K562 (cell line): ENCODE measurements around the gene MAS1L. TPM values are rescaled to one million over a fixed set of nuclear protein-coding genes. Genes with fewer than 3 reads are reported as not detected.

Experiments
- ATAC-seq: fragments of 200-7000 bp; cut with Tn5 transposase; 3 replicates; pipeline ENCODE4 v1.9.1; 2020; ENCODE audit warnings: moderate library complexity
- BruUV-seq: library from RNA; stranded (reverse); fragments of 400-500 nt; replicated peaks from 2 replicates; lab custom pipeline; 2021; lab: Mats Ljungman, UMichigan
- CTCF ChIA-PET: fragments of 300-600 bp; formaldehyde crosslinking; extraction: SDS; loops from one replicate; lab custom pipeline; 2021; ENCODE audit warnings: low intra/inter-chr PET ratio; lab: Yijun Ruan, JAX
- POLR2A ChIA-PET: fragments of 300-600, 350-650 bp; sonication (Branson Sonifier 250); formaldehyde crosslinking; extraction: SDS; loops from one replicate; lab custom pipeline; 2021; ENCODE audit warnings: antibody characterized with exemption, inconsistent platforms; lab: Yijun Ruan, JAX
- DNase-seq, 4 experiments: peaks; one replicate each; pipeline versions ENCODE4 v3.0.0 to v3.0.0-alpha.2; 2011 to 2018; ENCODE audit warnings: low spot score in 3 of 4, mixed read lengths in 3 of 4; ENCODE audit errors: extremely low read depth in 1 of 4
- FAIRE-seq: peaks from 2 replicates; lab custom pipeline; 2011; peaks lifted over from hg19 to GRCh38; lab: Jason Lieb, UNC
- H2AFZ ChIP-seq: 2 replicates; pipeline ENCODE4 v1.6.0; 2011; ENCODE audit warnings: low read depth, low read length, control low read depth, inconsistent platforms
- H3K27ac ChIP-seq: fragments of 200-600 bp; 3 replicates; pipeline ENCODE4 v1.8.0; 2011; ENCODE audit warnings: low read depth, mild to moderate bottlenecking, control low read depth, inconsistent platforms, low read length, moderate library complexity, mixed read lengths; ENCODE audit errors: extremely low read depth
- H3K27me3 ChIP-seq, 2 experiments: fragments of 300-600 bp in 1 of 2; 2 replicates in 1 of 2; 3 replicates in 1 of 2; pipeline versions ENCODE4 v1.6.0 to v1.8.0; 2011; ENCODE audit warnings: inconsistent platforms in 2 of 2, low read length in 2 of 2, mild to moderate bottlenecking in 1 of 2, mixed read lengths in 1 of 2, moderate library complexity in 1 of 2; ENCODE audit not compliant: control insufficient read depth in 2 of 2, insufficient read depth in 2 of 2
- H3K36me3 ChIP-seq: fragments of 300-600 bp; 3 replicates; pipeline ENCODE4 v1.8.0; 2011; ENCODE audit warnings: mild to moderate bottlenecking, low read length, inconsistent platforms; ENCODE audit not compliant: control insufficient read depth, insufficient read depth
- H3K4me1 ChIP-seq, 2 experiments: fragments of 200-600 bp in 1 of 2; replicated peaks in 1 of 2; 2 replicates in 1 of 2; 3 replicates in 1 of 2; pipeline versions ENCODE4 v1.5.1 to v1.8.0; 2011; ENCODE audit warnings: inconsistent platforms in 2 of 2, low read length in 2 of 2, mild to moderate bottlenecking in 1 of 2, mixed read lengths in 1 of 2, moderate library complexity in 1 of 2; ENCODE audit not compliant: control insufficient read depth in 2 of 2, insufficient read depth in 2 of 2
- H3K4me2 ChIP-seq: 2 replicates; pipeline ENCODE4 v1.6.1; 2011; ENCODE audit warnings: low read length, control low read depth, inconsistent platforms, mixed read lengths; ENCODE audit not compliant: insufficient read depth
- H3K4me3 ChIP-seq: fragments of 200-600 bp; sonication (generic), shearing (Covaris generic); 2 replicates; pipeline ENCODE4 v1.5.1; 2016; ENCODE audit warnings: control low read depth, inconsistent platforms
- H3K79me2 ChIP-seq: fragments of 200-600 bp; 3 replicates; pipeline ENCODE4 v1.8.0; 2011; ENCODE audit warnings: low read length, inconsistent platforms; ENCODE audit not compliant: control insufficient read depth, insufficient read depth
- H3K9ac ChIP-seq, 2 experiments: 2 replicates each; pipeline versions ENCODE4 v1.6.0 to v1.6.1; 2011; ENCODE audit warnings: low read depth in 2 of 2, low read length in 2 of 2, control low read depth in 1 of 2, inconsistent platforms in 1 of 2, mild to moderate bottlenecking in 1 of 2, mixed read lengths in 1 of 2; ENCODE audit not compliant: insufficient read depth in 1 of 2
- H3K9me1 ChIP-seq: one replicate; pipeline ENCODE4 v1.6.0; 2011; ENCODE audit warnings: inconsistent platforms, mild to moderate bottlenecking, low read length, moderate library complexity; ENCODE audit not compliant: control insufficient read depth, insufficient read depth
- H3K9me3 ChIP-seq: replicated peaks from 2 replicates; pipeline ENCODE4 v1.5.1; 2011; ENCODE audit warnings: low read depth, low read length, inconsistent platforms; ENCODE audit not compliant: control insufficient read depth, insufficient read depth
- H4K20me1 ChIP-seq: replicated peaks from 2 replicates; pipeline ENCODE4 v1.6.1; 2011; ENCODE audit warnings: low read length, inconsistent platforms, mixed read lengths; ENCODE audit not compliant: control insufficient read depth, insufficient read depth
- GATA2 ChIP-seq: sonication (generic); formaldehyde crosslinking; IDR thresholded peaks from 2 replicates; pipeline ENCODE4 v1.4.0; 2020; ENCODE audit warnings: mild to moderate bottlenecking, missing genetic modification reagents
- MYC ChIP-seq, 2 experiments: fragments of 250-450 bp in 1 of 2; sonication (Bioruptor Pico) in 1 of 2; IDR thresholded peaks; 2 replicates each; pipeline versions ENCODE4 v1.5.1 to v1.6.1; 2012 to 2021; ENCODE audit warnings: low read depth in 2 of 2, borderline replicate concordance in 1 of 2, improper control_type of control experiment in 1 of 2, low read length in 1 of 2, mild to moderate bottlenecking in 1 of 2, moderate library complexity in 1 of 2
- NELFE ChIP-seq: IDR thresholded peaks from 2 replicates; pipeline ENCODE4 v1.6.1; 2011; ENCODE audit warnings: mild to moderate bottlenecking; ENCODE audit not compliant: insufficient read depth, insufficient read length
- NFIX ChIP-seq: fragments of 250-450 bp; sonication (Bioruptor Pico); IDR thresholded peaks from 2 replicates; pipeline ENCODE4 v1.4.0; 2020; ENCODE audit warnings: low read depth, mild to moderate bottlenecking, moderate library complexity
- NR2C2 ChIP-seq, 2 experiments: fragments of 200-800 bp in 1 of 2; sonication (Bioruptor generic) in 1 of 2; sonication (generic) in 1 of 2; formaldehyde crosslinking in 1 of 2; IDR thresholded peaks; 2 replicates each; pipeline versions ENCODE4 v1.6.1 to v1.8.0; 2016 to 2022; ENCODE audit warnings: mild to moderate bottlenecking in 1 of 2, missing compliant biosample characterization in 1 of 2, missing genetic modification characterization in 1 of 2, missing genetic modification reagents in 1 of 2
- ZMIZ1 ChIP-seq, 2 experiments: fragments of 150-350 bp in 1 of 2; IDR thresholded peaks; 2 replicates each; pipeline ENCODE4 v1.6.1; 2012 to 2016; ENCODE audit warnings: low read depth in 2 of 2, low read length in 2 of 2, mild to moderate bottlenecking in 1 of 2, moderate library complexity in 1 of 2
- ZNF23 ChIP-seq: fragments of 250-450 bp; sonication (Bioruptor Pico); IDR thresholded peaks from 2 replicates; pipeline ENCODE4 v1.4.0; 2020; ENCODE audit warnings: mild to moderate bottlenecking
- ZNF668 ChIP-seq: fragments of 250-450 bp; sonication (Bioruptor Pico); IDR thresholded peaks from 2 replicates; pipeline ENCODE4 v1.8.0; 2022; ENCODE audit warnings: mild to moderate bottlenecking, inconsistent platforms
- WGBS: fragments of 100-300 bp; shearing (Covaris generic); methylation state at CpG from one replicate; pipeline ENCODE4 v1.1.6; 2016; ENCODE audit warnings: low coverage, mixed read lengths; ENCODE audit not compliant: insufficient coverage; ENCODE audit errors: missing lambda C conversion rate; 5-methylcytosine and 5-hydroxymethylcytosine counted together
- in situ Hi-C: fragments of 300-500 bp; cut with MboI; formaldehyde crosslinking; loops from 4 replicates; pipeline ENCODE4 v1.15.0; 2018; ENCODE audit warnings: inconsistent platforms, mixed read lengths
- intact Hi-C: fragments of 100-400 bp; cut with micrococcal nuclease; formaldehyde crosslinking; loops from 2 replicates; pipeline ENCODE4 v1.14.2; 2022
- polyA plus RNA-seq, 8 experiments: library from polyadenylated mRNA; depleted of rRNA in 4 of 8; stranded (reverse) in 5 of 8; unstranded in 3 of 8; fragments of >200 nt; fragmentation: Nextera tagmentation in 2 of 8; fragmentation: Illumina TruSeq in 1 of 8; extraction: Ambion mirVana in 2 of 8; extraction: Trizol in 1 of 8; gene quantifications; 2 replicates each; pipeline versions ENCODE4 v1.2.1 to v1.2.3, GENCODE V29; 2011 to 2014; ENCODE audit warnings: inconsistent platforms in 1 of 8, missing spikeins in 1 of 8
- total RNA-seq, 7 experiments: library from RNA; depleted of rRNA in 6 of 7; stranded (reverse); fragments of >200 nt in 6 of 7; fragmentation: Illumina TruSeq in 2 of 7; extraction: Trizol in 2 of 7; gene quantifications; 2 replicates each; pipeline versions ENCODE4 v1.2.1 to v1.2.3, GENCODE V29; 2011 to 2021; ENCODE audit warnings: low replicate concordance in 1 of 7

MAS1L gene
- total and polyA plus RNA-seq, 9 of the 15 experiments (the other 6 are each of a cell fraction or from before 2014, with no cell fraction given) = not detected

GRCh38 chr6:29465801-29466200 is 22.0 kb downstream of the MAS1L start:
- Histone ChIP-seq H3K4me3 (no peak overlapping the region), H3K9me3 (no peaks in the 10 kb centered on the region), H3K27me3 (0 out of 5 replicates have a peak, but pooled peaks cover 0 to 2% of the 10 kb centered on the region in 2 experiments), H2AFZ (no peak overlapping the region), H3K27ac (no peak overlapping the region), H3K9ac (no peak overlapping the region), H4K20me1 (no peaks in the 10 kb centered on the region), H3K36me3 (no peaks in the 10 kb centered on the region)
- FAIRE-seq = no peak
- in situ Hi-C loops = no loop called here
- CTCF ChIA-PET = no interaction called here
- POLR2A ChIA-PET = no interaction called here
- WGBS = 2% methylated on average over 2 of the region's 2 CpGs
- BruUV-seq = no TSS peak
- intact Hi-C loops = no loop called here
- no peak for DNase-seq
- no peak for ATAC-seq
- TF ChIP-seq NFIX (no peak), ZNF23 (CRISPR knock-in tag) (no peak), ZMIZ1 (IDR thresholded peaks at IDR 0.05; ENCODE audit: low read depth in 2 of 2, low read length in 2 of 2) (no peak), NR2C2 (CRISPR knock-in tag; IDR thresholded peaks at IDR 0.05) (no peak), NR2C2 (tag; IDR thresholded peaks at IDR 0.05) (no peak), GATA2 (CRISPR knock-in tag) (no peak), MYC (IDR thresholded peaks at IDR 0.05; ENCODE audit: low read depth, low read length) (no peak), MYC (CRISPR knock-in tag; IDR thresholded peaks at IDR 0.05; ENCODE audit: borderline replicate concordance, low read depth) (no peak), ZNF668 (CRISPR knock-in tag) (no peak), NELFE (no peak)
- TF ChIP-seq, all 486 proteins: peak for 0
- H3K9me1 ChIP-seq = no peaks in the 10 kb centered on the region
- no peak overlapping the region for H3K4me2 ChIP-seq
- H3K79me2 ChIP-seq = no peaks in the 10 kb centered on the region
- no peaks in the 10 kb centered on the region for H3K4me1 ChIP-seq
